ENCODE results near the gene CRNN.

CRNN gene

GRCh38 chr1:152440635-152441471 lies 26.8 kb upstream of the CRNN start:
- Mint-ChIP-seq H3K27ac (no peak overlapping the region), H3K4me1 (no peaks in the 10 kb centered on the region), H3K9me3 (peaks cover 55% of the 10 kb centered on the region), H3K4me3 (no peak overlapping the region), H3K36me3 (ENCODE audit: low read depth) (no peaks in the 10 kb centered on the region), H3K27me3 (ENCODE audit: low read depth) (no peaks in the 10 kb centered on the region)
- peak in 1 of 3 experiments; percentile 20 for TF ChIP-seq CTCF (IDR thresholded peaks at IDR 0.05; ENCODE audit: unreplicated experiment in 3 of 3)

GRCh38 chr1:152436593-152437496 lies 22.8 kb upstream of the CRNN start:
- Mint-ChIP-seq H3K36me3 (ENCODE audit: low read depth) (no peaks in the 10 kb centered on the region), H3K4me3 (no peak overlapping the region), H3K4me1 (no peaks in the 10 kb centered on the region), H3K27me3 (ENCODE audit: low read depth) (no peaks in the 10 kb centered on the region), H3K9me3 (peaks cover 42% of the 10 kb centered on the region), H3K27ac (no peak overlapping the region)
- no peak for TF ChIP-seq CTCF (IDR thresholded peaks at IDR 0.05; ENCODE audit: unreplicated experiment in 3 of 3)

- peaks cover 30% of the 10 kb centered on the region for H3K9me3 Mint-ChIP-seq
- no peaks in the 10 kb centered on the region for H3K27me3 Mint-ChIP-seq (ENCODE audit: low read depth)
- H3K4me3 Mint-ChIP-seq, result no peak overlapping the region
- H3K27ac Mint-ChIP-seq, result no peak overlapping the region
- H3K36me3 Mint-ChIP-seq (ENCODE audit: low read depth), result no peaks in the 10 kb centered on the region
- TF ChIP-seq CTCF (IDR thresholded peaks at IDR 0.05; ENCODE audit: unreplicated experiment in 3 of 3), result no peak
- no peaks in the 10 kb centered on the region for H3K4me1 Mint-ChIP-seq
These were observed 13.4 kb upstream of the CRNN start for GRCh38 chr1:152427458-152427857.

GRCh38 chr1:152426731-152427130 lies 12.7 kb upstream of the CRNN start:
- Mint-ChIP-seq H3K9me3 (peaks cover 33% of the 10 kb centered on the region), H3K27ac (no peak overlapping the region), H3K4me1 (no peaks in the 10 kb centered on the region), H3K36me3 (ENCODE audit: low read depth) (no peaks in the 10 kb centered on the region), H3K4me3 (no peak overlapping the region), H3K27me3 (ENCODE audit: low read depth) (no peaks in the 10 kb centered on the region)
- no peak for TF ChIP-seq CTCF (IDR thresholded peaks at IDR 0.05; ENCODE audit: unreplicated experiment in 3 of 3)

- H3K4me1 Mint-ChIP-seq, result no peaks in the 10 kb centered on the region
- no peaks in the 10 kb centered on the region for H3K36me3 Mint-ChIP-seq (ENCODE audit: low read depth)
- no peak overlapping the region for H3K27ac Mint-ChIP-seq
- no peak for TF ChIP-seq CTCF (IDR thresholded peaks at IDR 0.05; ENCODE audit: unreplicated experiment in 3 of 3)
- peaks cover 46% of the 10 kb centered on the region for H3K9me3 Mint-ChIP-seq
- H3K27me3 Mint-ChIP-seq (ENCODE audit: low read depth), result no peaks in the 10 kb centered on the region
- no peak overlapping the region for H3K4me3 Mint-ChIP-seq
These were observed 5.9 kb upstream of the CRNN start for GRCh38 chr1:152419917-152420316.
